ENCODE data around the gene IL36G. TPM values are rescaled to one million over a fixed set of nuclear protein-coding genes. Genes with fewer than 3 reads are reported as not detected.

IL36G gene
- total and polyA plus RNA-seq, 9 of the 15 experiments (the other 6 are each of a cell fraction or from before 2014, with no cell fraction given), result not detected

- 0 out of 5 replicates have a peak, but pooled peaks cover 0 to 3% of the 10 kb centered on the region in 2 experiments for H3K4me1 ChIP-seq (replicated peaks in 1 of 2; ENCODE audit: control insufficient read depth in 2 of 2, insufficient read depth in 2 of 2, low read length in 2 of 2)
- H3K4me2 ChIP-seq (ENCODE audit: insufficient read depth, low read length), result no peak overlapping the region
- no peaks in the 10 kb centered on the region for H3K9me1 ChIP-seq (ENCODE audit: control insufficient read depth, insufficient read depth, low read length)
- peaks cover 8 to 9% of the 10 kb centered on the region in 2 experiments; a peak in 4 of 5 replicates for H3K27me3 ChIP-seq (ENCODE audit: control insufficient read depth in 2 of 2, insufficient read depth in 2 of 2, low read length in 2 of 2)
- CTCF ChIA-PET (ENCODE audit: low intra/inter-chr PET ratio), result interaction anchor here (0.6 kb wide), 1 partner anchor 367 kb away, joined by 3 read pairs; no protein-coding TSS in a partner anchor
- POLR2A ChIA-PET, result no interaction called here
- no peaks in the 10 kb centered on the region for H3K36me3 ChIP-seq (ENCODE audit: control insufficient read depth, insufficient read depth, low read length)
- no peak overlapping the region for H2AFZ ChIP-seq (ENCODE audit: low read depth, low read length)
- no peak for FAIRE-seq
- TF ChIP-seq ARID4B (CRISPR knock-in tag; IDR thresholded peaks at IDR 0.05), result no peak
- TF ChIP-seq FOXA3 (CRISPR knock-in tag; conservative IDR thresholded peaks at IDR 0.05 in 1 of 2, IDR thresholded peaks at IDR 0.05 in 1 of 2), result peak in 1 of 2 experiments; percentile 71; a peak in 2 of 4 replicates
- peak in 1 of 4 experiments; percentile 1 for DNase-seq (ENCODE audit: extremely low read depth in 1 of 4, low spot score in 3 of 4)
- no peak for ATAC-seq
- no peaks in the 10 kb centered on the region for H3K9me3 ChIP-seq (replicated peaks; ENCODE audit: control insufficient read depth, insufficient read depth, low read depth, low read length)
- in situ Hi-C loops (cut with MboI), result no loop called here
- no peaks in the 10 kb centered on the region for H4K20me1 ChIP-seq (replicated peaks; ENCODE audit: control insufficient read depth, insufficient read depth, low read length)
- H3K79me2 ChIP-seq (ENCODE audit: control insufficient read depth, insufficient read depth, low read length), result no peaks in the 10 kb centered on the region
- H3K4me3 ChIP-seq, result no peak overlapping the region
- intact Hi-C loops (cut with micrococcal nuclease), result no loop called here
- no TSS peak for BruUV-seq (replicated peaks)
- H3K9ac ChIP-seq (ENCODE audit: insufficient read depth in 1 of 2, low read depth in 2 of 2, low read length in 2 of 2), result no peak overlapping the region
- 21% methylated on average over 2 of the region's 2 CpGs for WGBS (ENCODE audit: insufficient coverage, low coverage, missing lambda C conversion rate)
- no peak overlapping the region for H3K27ac ChIP-seq (ENCODE audit: extremely low read depth, low read depth, low read length)
Measured at GRCh38 chr2:112967023-112967422, 10.8 kb upstream of the IL36G start.

Data from K562 (cell line).